ENCODE measurements around the gene PDCD1LG2.

The PDCD1LG2 gene

DNA sequence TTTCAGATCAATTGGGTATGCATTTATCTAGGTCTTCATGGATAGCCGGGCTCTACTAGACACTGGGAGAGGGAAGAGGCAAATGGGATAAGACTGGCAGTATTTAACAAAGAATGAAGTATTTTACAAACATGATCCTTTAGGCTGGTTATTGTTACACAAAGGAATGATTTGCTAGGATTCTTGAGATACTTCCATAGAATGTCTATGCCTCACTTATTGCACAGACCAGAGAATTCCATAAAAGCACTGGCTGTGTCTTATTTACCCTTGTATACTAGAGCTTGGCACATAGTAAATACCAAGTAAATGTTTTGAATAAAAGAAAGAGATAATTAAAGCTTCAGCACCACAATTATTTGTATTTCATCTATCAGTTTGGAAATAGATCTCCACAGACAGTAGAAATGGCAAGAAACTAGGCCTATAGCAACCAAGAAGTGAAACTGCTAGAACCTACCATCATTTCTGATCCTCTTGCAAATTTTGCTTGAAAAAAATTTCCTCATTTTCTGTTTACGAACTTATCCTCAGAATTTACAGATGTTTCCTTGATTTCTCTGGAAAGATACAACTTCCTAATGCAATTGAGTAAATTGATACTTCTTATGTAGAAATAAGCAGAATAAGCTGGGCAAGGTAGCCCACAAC lies 3.8 kb downstream of the PDCD1LG2 start:
- Histone ChIP-seq H2AFZ (ENCODE audit: low read length, unreplicated experiment) (no peak overlapping the region), H3K27ac (ENCODE audit: low read depth, low read length) (no peak overlapping the region), H3K79me2 (ENCODE audit: control insufficient read depth, insufficient read depth, low read length, unreplicated experiment) (peaks cover 47% of the 10 kb centered on the region), H3K4me3 (ENCODE audit: low read depth, low read length) (peak overlapping the region; percentile 78; the same call in 1 of the 2 replicates), H3K36me3 (ENCODE audit: insufficient read depth, low read length) (no peaks in the 10 kb centered on the region; the same call in 1 of the 2 replicates), H3K4me1 (ENCODE audit: control insufficient read depth, insufficient read depth, low read length, unreplicated experiment) (peaks cover 49% of the 10 kb centered on the region), H3K27me3 (ENCODE audit: insufficient read depth, low read length) (no peaks in the 10 kb centered on the region)

DNA sequence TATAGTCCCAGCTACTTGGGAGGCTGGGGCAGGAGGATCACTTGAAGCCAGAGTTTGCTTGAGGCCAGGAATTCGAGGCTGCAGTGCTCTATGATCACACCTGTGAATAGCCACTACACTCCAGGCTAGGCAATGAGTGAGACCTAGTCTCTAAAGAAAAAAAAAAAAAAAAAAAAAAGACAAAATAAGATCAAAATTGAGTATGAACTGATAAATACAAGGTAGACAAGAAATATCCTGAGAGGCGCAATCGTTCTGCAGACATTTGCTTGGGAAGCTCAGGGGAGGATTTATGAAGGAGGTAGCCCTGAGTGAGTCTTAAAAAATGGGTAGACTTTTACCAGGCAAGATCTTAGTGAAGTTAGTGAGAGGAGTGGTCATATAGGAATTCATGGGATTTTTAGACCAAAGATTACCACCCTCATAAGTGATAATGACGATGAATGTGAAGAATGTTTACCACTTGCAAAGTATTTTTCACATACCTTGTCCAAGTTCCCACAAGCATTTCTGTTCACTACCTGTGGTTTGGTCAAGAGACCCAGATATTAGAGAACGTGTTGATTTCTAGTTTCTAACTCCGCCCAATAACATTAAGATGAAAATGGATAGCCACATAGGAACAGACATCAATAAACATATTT lies 4.4 kb downstream of the PDCD1LG2 start:
- Histone ChIP-seq H3K36me3 (ENCODE audit: insufficient read depth, low read length) (peaks cover 2% of the 10 kb centered on the region; the same call in 1 of the 2 replicates), H3K79me2 (ENCODE audit: control insufficient read depth, insufficient read depth, low read length, unreplicated experiment) (peaks cover 53% of the 10 kb centered on the region), H3K27ac (ENCODE audit: low read depth, low read length) (no peak overlapping the region), H3K4me1 (ENCODE audit: control insufficient read depth, insufficient read depth, low read length, unreplicated experiment) (peaks cover 44% of the 10 kb centered on the region), H3K4me3 (ENCODE audit: low read depth, low read length) (no peak overlapping the region), H2AFZ (ENCODE audit: low read length, unreplicated experiment) (no peak overlapping the region), H3K27me3 (ENCODE audit: insufficient read depth, low read length) (no peaks in the 10 kb centered on the region)

DNA sequence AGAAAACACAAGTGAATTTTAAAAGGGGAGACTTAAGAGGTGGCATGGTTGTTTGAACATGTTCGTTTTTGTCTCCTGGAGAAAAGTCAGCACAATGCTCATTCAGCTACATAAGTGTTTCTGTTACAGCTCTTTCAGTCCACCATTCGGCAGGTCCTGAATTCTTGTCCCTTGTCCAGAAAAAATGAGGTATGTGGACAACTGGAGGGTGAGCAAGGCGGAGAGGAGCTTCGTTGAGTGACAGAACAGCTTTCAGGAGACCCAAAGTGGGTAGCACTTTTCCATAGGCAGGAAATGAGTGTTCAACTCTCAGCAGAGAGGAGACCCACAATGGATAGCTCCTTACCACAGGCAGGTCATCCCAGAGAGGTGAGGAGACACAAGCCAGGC lies 4.9 kb downstream of the PDCD1LG2 start:
- H2AFZ ChIP-seq (ENCODE audit: low read length, unreplicated experiment), result no peak overlapping the region
- peaks cover 40% of the 10 kb centered on the region for H3K4me1 ChIP-seq (ENCODE audit: control insufficient read depth, insufficient read depth, low read length, unreplicated experiment)
- H3K79me2 ChIP-seq (ENCODE audit: control insufficient read depth, insufficient read depth, low read length, unreplicated experiment), result peaks cover 53% of the 10 kb centered on the region
- H3K4me3 ChIP-seq (ENCODE audit: low read depth, low read length), result no peak overlapping the region
- peaks cover 7% of the 10 kb centered on the region; the same call in 1 of the 2 replicates for H3K36me3 ChIP-seq (ENCODE audit: insufficient read depth, low read length)
- H3K27me3 ChIP-seq (ENCODE audit: insufficient read depth, low read length), result no peaks in the 10 kb centered on the region
- no peak overlapping the region for H3K27ac ChIP-seq (ENCODE audit: low read depth, low read length)

DNA sequence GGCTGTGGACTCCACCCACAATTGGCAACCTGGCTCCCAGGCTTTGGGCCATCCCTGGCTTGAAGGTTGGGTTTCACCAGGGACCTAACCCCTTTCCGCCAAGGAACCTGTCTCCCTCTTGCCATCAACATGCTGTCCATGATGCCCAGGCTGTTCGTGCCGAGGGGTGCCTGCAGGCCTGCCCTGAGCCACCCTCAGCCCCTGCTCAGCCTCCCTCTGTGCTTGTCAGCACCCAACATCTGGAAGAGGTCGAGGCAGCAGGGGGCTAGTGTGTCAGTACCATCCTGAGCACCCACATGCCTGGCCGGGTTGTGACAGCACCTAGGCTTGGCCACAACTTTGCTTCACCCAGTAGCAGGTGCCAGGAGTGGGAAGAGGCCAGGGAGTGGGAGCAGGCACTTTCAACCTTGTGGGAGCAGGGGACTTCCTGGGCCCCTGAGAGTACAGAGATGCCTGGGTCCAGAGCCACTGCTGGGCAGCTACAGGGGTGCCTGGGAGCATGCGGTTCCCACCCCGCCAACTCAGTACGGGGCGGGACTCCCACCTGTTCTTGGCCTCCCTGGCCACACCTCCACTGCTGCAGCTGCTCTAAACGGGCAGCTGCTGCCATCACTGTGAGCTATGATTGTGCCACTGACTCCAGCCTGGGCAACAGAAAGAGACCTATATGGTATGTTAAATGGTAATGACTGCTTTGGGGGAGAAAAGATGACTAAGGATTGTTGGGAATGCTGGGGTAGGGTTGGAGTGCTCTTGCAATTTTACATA lies 6.3 kb downstream of the PDCD1LG2 start:
- Histone ChIP-seq H3K79me2 (ENCODE audit: control insufficient read depth, insufficient read depth, low read length, unreplicated experiment) (peaks cover 48% of the 10 kb centered on the region), H3K27ac (ENCODE audit: low read depth, low read length) (no peak overlapping the region), H3K27me3 (ENCODE audit: insufficient read depth, low read length) (no peaks in the 10 kb centered on the region), H3K4me1 (ENCODE audit: control insufficient read depth, insufficient read depth, low read length, unreplicated experiment) (peaks cover 38% of the 10 kb centered on the region), H3K4me3 (ENCODE audit: low read depth, low read length) (no peak overlapping the region), H3K36me3 (ENCODE audit: insufficient read depth, low read length) (peaks cover 12% of the 10 kb centered on the region; the same call in 1 of the 2 replicates), H2AFZ (ENCODE audit: low read length, unreplicated experiment) (no peak overlapping the region)

DNA sequence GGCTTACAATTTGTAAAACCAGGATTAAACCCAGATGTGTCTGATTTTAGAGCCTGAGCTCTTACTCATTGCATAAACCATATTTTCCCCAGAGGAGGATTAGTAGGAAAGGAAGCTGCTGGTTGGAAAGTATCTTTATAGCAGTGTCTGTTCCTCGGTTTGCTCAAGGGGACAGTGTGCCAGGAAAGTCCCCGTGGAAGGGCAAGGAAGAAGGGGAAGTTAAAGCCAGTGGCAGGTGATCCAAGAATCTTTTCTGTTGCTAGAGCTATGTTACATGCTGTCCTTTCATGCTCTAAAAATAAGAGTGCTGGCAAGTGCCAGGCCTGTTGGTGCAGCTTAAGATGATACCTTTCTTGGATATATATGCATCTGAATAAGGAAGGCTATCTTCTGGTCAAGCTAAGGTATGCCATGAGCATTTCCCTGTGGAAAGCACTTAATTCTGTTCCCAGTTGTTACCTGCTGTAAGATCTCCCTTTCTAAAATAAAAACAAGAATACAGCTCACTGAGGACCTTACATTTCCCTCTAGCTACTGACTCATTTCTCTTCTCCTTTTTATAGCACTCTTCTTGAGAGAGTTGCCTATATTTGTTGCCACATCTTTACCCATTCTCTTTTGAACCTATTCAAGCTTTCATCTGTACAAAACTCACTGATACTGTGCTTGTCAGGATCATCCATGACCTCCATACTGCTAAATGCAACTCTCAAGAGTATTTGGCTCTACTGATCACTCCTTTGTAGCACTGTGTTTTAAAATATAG lies 8.0 kb downstream of the PDCD1LG2 start:
- Histone ChIP-seq H3K4me1 (ENCODE audit: control insufficient read depth, insufficient read depth, low read length, unreplicated experiment) (peaks cover 21% of the 10 kb centered on the region), H2AFZ (ENCODE audit: low read length, unreplicated experiment) (no peak overlapping the region), H3K27ac (ENCODE audit: low read depth, low read length) (no peak overlapping the region), H3K36me3 (ENCODE audit: insufficient read depth, low read length) (peaks cover 24% of the 10 kb centered on the region; the same call in 1 of the 2 replicates), H3K79me2 (ENCODE audit: control insufficient read depth, insufficient read depth, low read length, unreplicated experiment) (peaks cover 31% of the 10 kb centered on the region), H3K4me3 (ENCODE audit: low read depth, low read length) (no peak overlapping the region), H3K27me3 (ENCODE audit: insufficient read depth, low read length) (no peaks in the 10 kb centered on the region)

DNA sequence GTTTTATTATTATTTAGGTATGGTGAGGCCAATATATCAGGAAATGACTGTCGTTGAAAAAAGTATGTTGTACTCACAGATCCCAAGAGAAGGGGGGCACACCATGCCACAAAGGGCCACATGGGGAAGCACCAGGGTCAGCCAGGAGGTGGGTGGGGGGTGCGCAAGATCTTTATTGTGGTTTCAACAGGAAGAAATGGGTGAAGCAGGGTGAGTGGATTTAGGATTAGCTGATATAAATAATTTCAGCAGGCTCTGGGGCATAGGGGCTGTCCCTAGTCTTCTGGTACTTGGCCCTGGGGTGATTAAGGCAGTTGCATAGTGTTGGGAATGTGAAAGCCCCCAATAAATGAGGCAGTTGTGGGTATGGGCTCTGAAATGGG lies 8.6 kb downstream of the PDCD1LG2 start:
- Histone ChIP-seq H3K4me3 (ENCODE audit: low read depth, low read length) (no peak overlapping the region), H2AFZ (ENCODE audit: low read length, unreplicated experiment) (no peak overlapping the region), H3K79me2 (ENCODE audit: control insufficient read depth, insufficient read depth, low read length, unreplicated experiment) (peaks cover 25% of the 10 kb centered on the region)

GRCh38 chr9:5524090-5524489 lies 13.8 kb downstream of the PDCD1LG2 start:
- Histone ChIP-seq H3K79me2 (ENCODE audit: control insufficient read depth, insufficient read depth, low read length, unreplicated experiment) (peaks cover 10% of the 10 kb centered on the region), H3K27me3 (ENCODE audit: insufficient read depth, low read length) (no peaks in the 10 kb centered on the region), H3K36me3 (ENCODE audit: insufficient read depth, low read length) (peaks cover 34% of the 10 kb centered on the region; the same call in 1 of the 2 replicates), H2AFZ (ENCODE audit: low read length, unreplicated experiment) (no peak overlapping the region), H3K4me3 (ENCODE audit: low read depth, low read length) (no peak overlapping the region), H3K27ac (ENCODE audit: low read depth, low read length) (no peak overlapping the region), H3K4me1 (ENCODE audit: control insufficient read depth, insufficient read depth, low read length, unreplicated experiment) (no peaks in the 10 kb centered on the region)

More for the DNA sequence above, 8.6 kb downstream of the PDCD1LG2 start:
- peaks cover 16% of the 10 kb centered on the region for H3K4me1 ChIP-seq (ENCODE audit: control insufficient read depth, insufficient read depth, low read length, unreplicated experiment)
- H3K27ac ChIP-seq (ENCODE audit: low read depth, low read length), result no peak overlapping the region
- no peaks in the 10 kb centered on the region for H3K27me3 ChIP-seq (ENCODE audit: insufficient read depth, low read length)
- peaks cover 30% of the 10 kb centered on the region; the same call in 1 of the 2 replicates for H3K36me3 ChIP-seq (ENCODE audit: insufficient read depth, low read length)

DNA sequence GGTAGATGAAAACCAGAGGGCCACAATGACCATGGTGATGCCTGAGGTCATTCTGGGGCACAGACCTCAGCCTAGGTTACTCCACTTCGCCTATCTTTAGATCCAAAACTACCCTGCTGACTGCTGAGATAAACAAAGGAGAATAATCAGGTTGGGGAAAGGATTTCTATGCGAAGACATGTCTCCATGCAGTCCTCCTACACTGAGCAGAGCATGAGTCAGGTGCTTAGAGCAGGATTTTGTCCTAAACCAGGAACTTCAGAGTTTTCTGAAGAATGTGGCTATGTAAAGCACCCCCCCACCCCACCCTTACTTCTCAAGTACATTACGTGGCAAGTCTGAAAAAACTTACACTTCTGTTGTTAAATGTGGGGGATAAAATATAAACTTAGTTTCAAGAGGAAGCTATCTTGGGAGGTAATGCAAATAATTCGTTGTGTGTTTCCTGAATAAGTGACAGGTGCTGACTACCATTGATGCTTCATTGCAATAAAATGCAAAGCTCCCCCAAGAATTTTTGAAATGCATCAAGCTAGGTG lies 19.4 kb downstream of the PDCD1LG2 start:
- Histone ChIP-seq H3K36me3 (ENCODE audit: insufficient read depth, low read length) (peaks cover 9% of the 10 kb centered on the region; the same call in 1 of the 2 replicates), H3K27me3 (ENCODE audit: insufficient read depth, low read length) (no peaks in the 10 kb centered on the region), H3K79me2 (ENCODE audit: control insufficient read depth, insufficient read depth, low read length, unreplicated experiment) (no peaks in the 10 kb centered on the region), H2AFZ (ENCODE audit: low read length, unreplicated experiment) (no peak overlapping the region), H3K4me3 (ENCODE audit: low read depth, low read length) (no peak overlapping the region), H3K4me1 (ENCODE audit: control insufficient read depth, insufficient read depth, low read length, unreplicated experiment) (no peaks in the 10 kb centered on the region), H3K27ac (ENCODE audit: low read depth, low read length) (no peak overlapping the region)

DNA sequence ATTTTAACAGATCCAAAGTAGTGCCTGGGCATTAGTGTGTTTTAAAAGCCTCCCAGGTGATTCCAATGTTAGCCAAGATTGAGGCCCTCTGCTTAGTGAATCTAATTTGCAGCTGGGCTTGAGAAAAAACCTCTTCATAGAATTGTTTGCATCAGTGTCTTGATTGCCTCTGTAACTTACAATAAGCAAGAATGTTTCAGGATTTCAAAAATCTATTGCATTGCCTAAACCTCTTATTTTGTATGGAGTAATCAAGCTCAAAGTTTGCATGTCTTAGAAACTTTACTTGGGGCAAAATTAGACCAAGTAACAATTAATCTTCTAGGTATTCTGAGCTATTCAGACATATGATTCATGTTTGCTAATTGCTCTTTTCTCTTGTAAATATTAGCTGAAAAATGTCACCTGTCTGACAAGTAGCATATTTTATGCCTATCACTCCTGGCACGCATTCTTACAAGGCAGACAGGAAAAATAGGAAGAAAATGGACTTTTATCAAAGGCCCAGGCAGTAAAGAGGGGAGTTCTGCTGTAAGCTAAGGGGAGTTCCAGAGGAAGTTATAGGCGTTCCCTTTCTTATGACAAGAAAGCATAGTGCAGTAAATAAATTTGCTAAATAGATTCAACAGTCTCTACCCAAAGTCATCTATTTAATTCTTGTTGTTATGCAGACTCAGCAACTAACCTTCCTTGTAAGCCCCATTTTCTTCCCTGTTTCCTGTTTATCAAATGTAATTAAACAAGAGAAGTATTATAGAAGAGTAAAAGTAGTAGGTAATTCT lies 21.0 kb downstream of the PDCD1LG2 start:
- no peaks in the 10 kb centered on the region for H3K27me3 ChIP-seq (ENCODE audit: insufficient read depth, low read length)
- no peak overlapping the region for H3K4me3 ChIP-seq (ENCODE audit: low read depth, low read length)
- peaks cover 22% of the 10 kb centered on the region for H3K36me3 ChIP-seq (ENCODE audit: insufficient read depth, low read length)
- H2AFZ ChIP-seq (ENCODE audit: low read length, unreplicated experiment), result no peak overlapping the region
- no peaks in the 10 kb centered on the region for H3K79me2 ChIP-seq (ENCODE audit: control insufficient read depth, insufficient read depth, low read length, unreplicated experiment)
- no peak overlapping the region for H3K27ac ChIP-seq (ENCODE audit: low read depth, low read length)
- no peaks in the 10 kb centered on the region for H3K4me1 ChIP-seq (ENCODE audit: control insufficient read depth, insufficient read depth, low read length, unreplicated experiment)
